Pancreas (tissue), 10 donors: ENCODE measurements around the gene BMERB1. TPM values are rescaled to one million over a fixed set of nuclear protein-coding genes. Genes with fewer than 3 reads are reported as not detected.
A peak's percentile ranks its signal among the peaks of the same experiment; 100 is the strongest.

Source experiments
- ATAC-seq, 4 donors: fragments of 200-7000 bp; cut with Tn5 transposase; one replicate each; pipeline versions ENCODE4 v1.8.0 to v1.9.1; 2020; ENCODE audit warnings: mild to moderate bottlenecking in 4 of 4, moderate library complexity in 4 of 4
- DNase-seq, 6 donors: peaks; one replicate each; pipeline ENCODE4 v3.0.0-alpha.2; 2020
- FAIRE-seq: peaks from 2 replicates; lab custom pipeline; 2012; peaks lifted over from hg19 to GRCh38; lab: Jason Lieb, UNC
- H3K27ac ChIP-seq, 4 donors: fragments of 200-600 bp; sonication (generic); 1 replicate in 3 of 4; 2 replicates in 1 of 4; pipeline versions ENCODE4 v1.5.0 to v1.8.0; 2020
- H3K27me3 ChIP-seq, 4 donors: fragments of 200-600 bp; one replicate each; pipeline ENCODE4 v1.8.0; 2021
- H3K36me3 ChIP-seq, 3 donors: fragments of 200-600 bp; sonication (generic) in 1 of 3; one replicate each; pipeline versions ENCODE4 v1.5.0 to v1.8.0; 2020 to 2021
- H3K4me1 ChIP-seq, 3 donors: fragments of 200-600 bp; one replicate each; pipeline ENCODE4 v1.8.0; 2021
- H3K4me3 ChIP-seq, 4 donors: fragments of 200-600 bp; sonication (generic) in 2 of 4; one replicate each; pipeline versions ENCODE4 v1.5.0 to v1.8.0; 2020 to 2021
- H3K9me3 ChIP-seq, 4 donors: fragments of 200-600 bp; one replicate each; pipeline ENCODE4 v1.8.0; 2021
- WGBS, 2 donors: extraction: QIAGEN DNeasy Blood & Tissue Kit; methylation state at CpG; one replicate each; pipeline ENCODE4 v1.1.7; 2013; 5-methylcytosine and 5-hydroxymethylcytosine counted together
- intact Hi-C, 3 donors: fragments of 100-400 bp; cut with DNase I; formaldehyde crosslinking; loops; one replicate each; pipeline versions ENCODE4 v1.11.1 to v1.14.2; 2022
- polyA plus RNA-seq, 2 donors: library from polyadenylated mRNA; stranded (reverse); fragments of 200-250 nt; gene quantifications; one replicate each; pipeline ENCODE4 v1.2.3, GENCODE V29; 2013
- total RNA-seq, 6 donors: library from RNA; stranded (reverse); fragmentation: NEBNext Ultra II Directional in 4 of 6; extraction: Animal tissue kit (Norgen Biotek cat#: 25700) in 4 of 6; gene quantifications; one replicate each; pipeline versions ENCODE4 v1.2.1 to v1.2.4, GENCODE V29; 2021 to 2023
- TF ChIP-seq, protein P1 (sequence below), 4 donors: fragments of 200-600 bp; sonication (generic) in 3 of 4; IDR thresholded peaks; one replicate each; pipeline versions ENCODE4 v1.5.0 to v1.8.0; 2021; ENCODE audit warnings: antibody characterized with exemption in 4 of 4
- donor health status: healthy with polysubstance abuse.
- donor health status: DM: no; HTN: no; CAD: no; lungs with moderate emphysema.
- donor health status: DM: no; HTN: no; CAD: no.
- donor health status: control.
- donor health status: control.
- donor health status: Bipolar disorder and iron deficiency.
- donor health status: DM: yes; HTN: yes; CAD: no.
- donor health status: DM: no; HTN: no; CAD: no.
- donor health status: DM: no; HTN: no; CAD: no.
- donor health status: DM: yes; HTN: yes; CAD: no.

BMERB1 gene
- total and polyA plus RNA-seq, 8 donors, result 10.3 to 21.7 (median 17.5) TPM

DNA sequence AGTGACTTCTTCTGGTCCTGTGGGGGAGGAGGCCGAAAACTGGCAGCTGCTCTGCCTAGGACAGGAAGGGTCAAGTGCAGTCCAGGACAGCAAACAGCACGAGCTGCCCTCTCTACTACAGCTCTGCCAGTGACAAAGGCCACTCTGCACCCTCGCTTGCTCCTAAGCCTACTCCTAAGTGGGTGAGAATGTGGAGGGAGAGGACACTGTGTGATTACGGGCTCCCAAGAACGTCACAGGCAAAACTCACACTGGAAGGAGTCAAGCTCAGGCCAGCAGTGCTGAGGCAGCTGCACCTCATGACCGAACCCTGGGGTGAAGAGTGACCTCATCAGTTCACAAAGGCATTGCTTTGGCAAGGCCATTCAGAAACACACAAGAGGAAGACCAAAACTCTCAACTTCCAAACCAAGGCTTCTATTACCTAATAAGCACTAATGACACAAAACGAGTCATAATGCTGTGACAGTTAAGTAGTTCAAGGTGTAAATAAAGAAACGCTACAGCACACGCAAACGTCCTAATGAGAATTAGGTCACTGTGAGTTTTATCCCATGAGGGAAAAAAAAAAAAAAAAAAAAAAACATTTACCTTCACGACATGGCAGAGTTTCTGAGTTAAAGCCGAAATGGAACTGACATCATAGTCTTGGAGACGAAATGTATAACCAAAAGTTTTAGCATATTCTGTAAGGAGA is 173.5 kb downstream of the BMERB1 start:
- Histone ChIP-seq H3K27me3 (no peaks in the 10 kb centered on the region), H3K27ac (no peak overlapping the region), H3K4me1 (peaks cover 0 to 9% (median 0%) of the 10 kb centered on the region in 3 donors), H3K4me3 (no peak overlapping the region), H3K9me3 (no peaks in the 10 kb centered on the region), H3K36me3 (peaks cover 0 to 66% (median 29%) of the 10 kb centered on the region in 3 donors)
- 85 to 88% methylated on average over 13 of the region's 13 CpGs for WGBS, 2 donors
- intact Hi-C loops, result no loop called here
- TF ChIP-seq, protein P1, sequence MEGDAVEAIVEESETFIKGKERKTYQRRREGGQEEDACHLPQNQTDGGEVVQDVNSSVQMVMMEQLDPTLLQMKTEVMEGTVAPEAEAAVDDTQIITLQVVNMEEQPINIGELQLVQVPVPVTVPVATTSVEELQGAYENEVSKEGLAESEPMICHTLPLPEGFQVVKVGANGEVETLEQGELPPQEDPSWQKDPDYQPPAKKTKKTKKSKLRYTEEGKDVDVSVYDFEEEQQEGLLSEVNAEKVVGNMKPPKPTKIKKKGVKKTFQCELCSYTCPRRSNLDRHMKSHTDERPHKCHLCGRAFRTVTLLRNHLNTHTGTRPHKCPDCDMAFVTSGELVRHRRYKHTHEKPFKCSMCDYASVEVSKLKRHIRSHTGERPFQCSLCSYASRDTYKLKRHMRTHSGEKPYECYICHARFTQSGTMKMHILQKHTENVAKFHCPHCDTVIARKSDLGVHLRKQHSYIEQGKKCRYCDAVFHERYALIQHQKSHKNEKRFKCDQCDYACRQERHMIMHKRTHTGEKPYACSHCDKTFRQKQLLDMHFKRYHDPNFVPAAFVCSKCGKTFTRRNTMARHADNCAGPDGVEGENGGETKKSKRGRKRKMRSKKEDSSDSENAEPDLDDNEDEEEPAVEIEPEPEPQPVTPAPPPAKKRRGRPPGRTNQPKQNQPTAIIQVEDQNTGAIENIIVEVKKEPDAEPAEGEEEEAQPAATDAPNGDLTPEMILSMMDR (IDR thresholded peaks at IDR 0.05), result no peak
- FAIRE-seq, result no peak
- peak in 3 of 4 donors; percentile 36 to 64 (median 48) for ATAC-seq
- no peak for DNase-seq

DNA sequence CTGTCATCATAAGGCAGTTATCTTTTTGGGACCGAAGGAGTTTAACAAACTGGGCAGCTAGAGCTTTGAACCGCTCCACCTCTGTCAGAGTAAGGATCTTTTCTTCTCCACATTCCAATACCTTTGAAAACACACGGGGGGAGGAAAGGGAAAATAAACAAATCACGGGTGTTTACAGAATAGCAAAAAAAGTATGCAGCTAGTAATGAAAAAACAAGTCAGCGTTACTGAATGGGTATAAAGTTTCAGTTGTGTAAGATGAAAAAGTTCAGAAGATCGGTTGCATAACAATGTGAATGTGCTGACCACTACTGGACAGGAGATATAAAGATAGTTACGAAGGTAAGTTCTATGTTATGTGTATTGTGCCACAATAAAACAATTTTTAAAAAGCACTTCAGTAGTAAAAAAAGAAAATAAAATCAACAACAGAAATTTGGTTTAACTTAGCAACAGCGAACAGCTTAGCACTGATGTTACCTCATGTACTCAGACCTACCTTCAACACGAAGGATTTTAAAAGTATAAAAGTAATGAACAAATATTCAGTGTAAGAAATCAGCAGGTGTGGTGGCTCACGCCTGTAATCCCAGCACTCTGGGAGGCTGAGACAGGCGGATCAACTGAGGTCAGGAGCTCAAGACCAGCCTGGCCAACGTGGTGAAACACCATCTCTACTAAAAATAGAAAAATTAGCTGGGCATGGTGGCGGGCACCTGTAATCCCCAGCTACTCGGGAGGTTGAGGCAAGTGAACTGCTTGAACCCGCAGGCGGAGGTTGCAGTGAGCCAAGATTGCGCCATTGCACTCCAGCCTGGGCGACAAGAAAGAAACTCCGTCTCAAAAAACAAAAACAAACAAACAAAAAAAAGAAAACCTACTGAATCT is 174.3 kb downstream of the BMERB1 start:
- DNase-seq (no peak), FAIRE-seq (no peak), ATAC-seq (no peak)
- intact Hi-C loops, result no loop called here
- H3K4me3 ChIP-seq, result no peak overlapping the region
- WGBS, 2 donors, result 87 to 90% methylated on average over 19 of the region's 19 CpGs
- no peaks in the 10 kb centered on the region for H3K27me3 ChIP-seq
- TF ChIP-seq, protein P1 (IDR thresholded peaks at IDR 0.05), result no peak
- H3K27ac ChIP-seq, result no peak overlapping the region
- peaks cover 0 to 9% (median 0%) of the 10 kb centered on the region in 3 donors for H3K4me1 ChIP-seq
- H3K9me3 ChIP-seq, result no peaks in the 10 kb centered on the region
- peaks cover 0 to 61% (median 23%) of the 10 kb centered on the region in 3 donors for H3K36me3 ChIP-seq

DNA sequence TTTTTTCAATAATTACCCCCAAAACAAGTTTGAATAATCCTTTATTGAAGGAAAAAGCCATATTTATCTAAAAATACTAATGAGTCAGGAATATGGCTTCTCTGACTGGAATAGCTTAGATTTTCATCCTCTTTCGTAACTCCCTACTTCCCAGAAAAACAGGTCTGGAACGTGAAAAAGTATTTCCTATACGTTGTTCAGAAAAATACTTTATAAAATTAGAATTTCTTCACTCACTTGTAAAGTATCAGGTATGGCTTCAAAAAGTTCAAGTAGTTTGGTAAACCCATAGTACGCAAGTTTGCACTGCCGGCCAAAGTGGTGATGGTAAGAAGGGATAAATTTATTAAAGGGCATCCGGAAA is 174.9 kb downstream of the BMERB1 start:
- FAIRE-seq, result no peak
- intact Hi-C loops, result no loop called here
- no peak for DNase-seq
- Histone ChIP-seq H3K4me1 (peaks cover 0 to 9% (median 0%) of the 10 kb centered on the region in 3 donors), H3K27me3 (no peaks in the 10 kb centered on the region), H3K36me3 (peaks cover 0 to 58% (median 20%) of the 10 kb centered on the region in 3 donors), H3K27ac (no peak overlapping the region), H3K9me3 (no peaks in the 10 kb centered on the region), H3K4me3 (no peak overlapping the region)
- 93 to 98% methylated on average over 6 of the region's 6 CpGs for WGBS, 2 donors
- TF ChIP-seq, protein P1 (IDR thresholded peaks at IDR 0.05), result no peak
- no peak for ATAC-seq

DNA sequence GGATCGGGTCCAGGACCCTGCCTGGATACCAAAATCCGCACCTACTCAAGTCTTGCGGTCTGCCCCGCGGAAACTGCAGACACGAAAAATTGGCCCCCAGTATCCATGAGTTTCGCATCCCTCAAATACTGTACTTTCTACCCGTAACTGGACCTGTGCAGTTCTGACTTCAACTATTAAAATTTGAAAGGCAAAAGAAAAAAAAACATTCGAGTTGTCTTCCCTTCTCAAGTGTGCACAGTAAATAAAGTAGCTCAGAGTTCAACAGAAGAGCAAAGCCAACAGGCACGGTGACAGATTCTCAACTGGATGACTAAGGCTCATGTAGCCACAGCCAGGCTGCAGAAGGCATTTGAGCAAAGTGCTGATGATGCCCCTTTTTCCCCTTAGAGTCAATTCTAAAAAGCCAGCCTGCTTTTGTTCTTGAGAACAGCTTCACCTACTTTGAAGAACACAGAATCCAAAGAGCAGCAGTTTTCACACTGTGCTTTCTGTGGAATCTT is 176.0 kb downstream of the BMERB1 start:
- H3K27me3 ChIP-seq, result no peaks in the 10 kb centered on the region
- H3K9me3 ChIP-seq, result no peaks in the 10 kb centered on the region
- no peak for FAIRE-seq
- ATAC-seq, result no peak
- 89 to 91% methylated on average over 10 of the region's 10 CpGs for WGBS, 2 donors
- H3K4me3 ChIP-seq, result no peak overlapping the region
- H3K36me3 ChIP-seq, result peaks cover 0 to 69% (median 20%) of the 10 kb centered on the region in 3 donors
- intact Hi-C loops, result no loop called here
- H3K27ac ChIP-seq, result peak overlapping the region in 1 of 4 donors; percentile 8
- TF ChIP-seq, protein P1 (IDR thresholded peaks at IDR 0.05), result no peak
- H3K4me1 ChIP-seq, result peaks cover 0 to 9% (median 0%) of the 10 kb centered on the region in 3 donors
- no peak for DNase-seq
